SU-DHL-6 (cell line): ENCODE measurements around the gene PRPF31.
"Not testable (repeated sequence)": the region's sequence is repeated elsewhere in the genome, so short reads cannot be mapped to it uniquely, and the experiment has no call there.

ENCODE experiments used
- EZH2phosphoT487 ChIP-seq: fragments of 200-600 bp; sonication (generic), shearing (Covaris generic); conservative IDR thresholded peaks from 2 replicates; pipeline ENCODE4 v1.6.1; 2018; ENCODE audit warnings: mild to moderate bottlenecking, antibody characterized with exemption, low read length, moderate library complexity, mixed read lengths
- TF ChIP-seq, protein P1 (sequence below): fragments of 200-600 bp; sonication (generic); IDR thresholded peaks from one replicate; pipeline ENCODE4 v1.5.1; 2017; ENCODE audit warnings: antibody characterized with exemption, mild to moderate bottlenecking, low read length, moderate library complexity; ENCODE audit not compliant: insufficient read depth, poor library complexity, severe bottlenecking

GRCh38 chr19:54095859-54096616 lies 19.5 kb upstream of the PRPF31 start:
- TF ChIP-seq EZH2phosphoT487 = not testable (repeated sequence)
- TF ChIP-seq, protein P1, sequence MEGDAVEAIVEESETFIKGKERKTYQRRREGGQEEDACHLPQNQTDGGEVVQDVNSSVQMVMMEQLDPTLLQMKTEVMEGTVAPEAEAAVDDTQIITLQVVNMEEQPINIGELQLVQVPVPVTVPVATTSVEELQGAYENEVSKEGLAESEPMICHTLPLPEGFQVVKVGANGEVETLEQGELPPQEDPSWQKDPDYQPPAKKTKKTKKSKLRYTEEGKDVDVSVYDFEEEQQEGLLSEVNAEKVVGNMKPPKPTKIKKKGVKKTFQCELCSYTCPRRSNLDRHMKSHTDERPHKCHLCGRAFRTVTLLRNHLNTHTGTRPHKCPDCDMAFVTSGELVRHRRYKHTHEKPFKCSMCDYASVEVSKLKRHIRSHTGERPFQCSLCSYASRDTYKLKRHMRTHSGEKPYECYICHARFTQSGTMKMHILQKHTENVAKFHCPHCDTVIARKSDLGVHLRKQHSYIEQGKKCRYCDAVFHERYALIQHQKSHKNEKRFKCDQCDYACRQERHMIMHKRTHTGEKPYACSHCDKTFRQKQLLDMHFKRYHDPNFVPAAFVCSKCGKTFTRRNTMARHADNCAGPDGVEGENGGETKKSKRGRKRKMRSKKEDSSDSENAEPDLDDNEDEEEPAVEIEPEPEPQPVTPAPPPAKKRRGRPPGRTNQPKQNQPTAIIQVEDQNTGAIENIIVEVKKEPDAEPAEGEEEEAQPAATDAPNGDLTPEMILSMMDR = not testable (repeated sequence)
